IgD-negative memory B cell (primary cell): ENCODE measurements around the gene KRTAP10-11. TPM values are rescaled to one million over a fixed set of nuclear protein-coding genes. Genes with fewer than 3 reads are reported as not detected.
"Not testable (repeated sequence)": the region's sequence is repeated elsewhere in the genome, so short reads cannot be mapped to it uniquely, and the experiment has no call there.

Experiments
- H3K27ac Mint-ChIP-seq, 3 donors: one replicate each; pipeline ENCODE4 v1.8.0; 2020 to 2022; ENCODE audit warnings: mild to moderate bottlenecking in 3 of 3, mixed read lengths in 3 of 3, moderate library complexity in 1 of 3
- H3K27me3 Mint-ChIP-seq: one replicate; pipeline ENCODE4 v1.8.0; 2021; ENCODE audit warnings: mixed read lengths
- H3K36me3 Mint-ChIP-seq: one replicate; pipeline ENCODE4 v1.8.0; 2020; ENCODE audit warnings: mild to moderate bottlenecking, mixed read lengths
- H3K4me1 Mint-ChIP-seq, 3 donors: one replicate each; pipeline ENCODE4 v1.8.0; 2020 to 2022; ENCODE audit warnings: mixed read lengths in 3 of 3, mild to moderate bottlenecking in 1 of 3
- H3K4me3 Mint-ChIP-seq, 4 donors: one replicate each; pipeline ENCODE4 v1.8.0; 2020 to 2022; ENCODE audit warnings: mild to moderate bottlenecking in 4 of 4, mixed read lengths in 4 of 4, moderate library complexity in 3 of 4
- H3K9me3 Mint-ChIP-seq, 3 donors: one replicate each; pipeline ENCODE4 v1.8.0; 2020 to 2021; ENCODE audit warnings: mixed read lengths in 3 of 3, mild to moderate bottlenecking in 1 of 3
- polyA plus RNA-seq: library from polyadenylated mRNA; unstranded; fragments of 300-500 nt; fragmentation: Illumina TruSeq; gene quantifications from one replicate; pipeline ENCODE4 v1.2.3, GENCODE V29; 2021

KRTAP10-11 gene
- polyA plus RNA-seq, 1 donor from 2014 or later: not detected

GRCh38 chr21:44657635-44658540 lies 11.7 kb downstream of the KRTAP10-11 start, which contains the start of gene KRTAP12-3:
KRTAP12-3 (plus strand) TSS chr21:44657932; CDS start chr21:44657980, 48 bp downstream.
- H3K36me3 Mint-ChIP-seq: peaks cover 5% of the 10 kb centered on the region
- H3K9me3 Mint-ChIP-seq: peaks cover 7 to 24% (median 17%) of the 10 kb centered on the region in 3 donors
- peak within 1 kb of the TSS; percentile 25 to 86 (median 60) for H3K4me3 Mint-ChIP-seq
- H3K27me3 Mint-ChIP-seq: peaks cover 20% of the 10 kb centered on the region
- H3K27ac Mint-ChIP-seq: peak within 1 kb of the TSS; percentile 61 to 91 (median 72)
- H3K4me1 Mint-ChIP-seq: peaks cover 8 to 12% (median 10%) of the 10 kb centered on the region in 3 donors

GRCh38 chr21:44658541-44658910 lies 12.3 kb downstream of the KRTAP10-11 start:
- Mint-ChIP-seq H3K27me3 (peaks cover 20% of the 10 kb centered on the region), H3K27ac (peak overlapping the region in 1 of 3 donors; percentile 43), H3K36me3 (peaks cover 5% of the 10 kb centered on the region), H3K4me1 (peaks cover 8 to 12% (median 10%) of the 10 kb centered on the region in 3 donors), H3K4me3 (peak overlapping the region in 1 of 4 donors; percentile 27), H3K9me3 (peaks cover 7 to 25% (median 17%) of the 10 kb centered on the region in 3 donors)

GRCh38 chr21:44658913-44659595 lies 12.8 kb downstream of the KRTAP10-11 start:
- Mint-ChIP-seq H3K9me3 (peaks cover 8 to 23% (median 20%) of the 10 kb centered on the region in 3 donors), H3K4me3 (peak overlapping the region in 1 of 4 donors; percentile 27), H3K27ac (peak overlapping the region in 1 of 3 donors; percentile 43), H3K36me3 (peaks cover 5% of the 10 kb centered on the region), H3K4me1 (peaks cover 8 to 12% (median 10%) of the 10 kb centered on the region in 3 donors), H3K27me3 (peaks cover 20% of the 10 kb centered on the region)

- peak overlapping the region in 1 of 4 donors; percentile 30 for H3K4me3 Mint-ChIP-seq
- H3K36me3 Mint-ChIP-seq, H3K27ac Mint-ChIP-seq: not testable (repeated sequence)
- H3K27me3 Mint-ChIP-seq: peaks cover 26% of the 10 kb centered on the region
- H3K9me3 Mint-ChIP-seq: peaks cover 8 to 18% (median 15%) of the 10 kb centered on the region in 3 donors
- peaks cover 8 to 12% (median 10%) of the 10 kb centered on the region in 3 donors for H3K4me1 Mint-ChIP-seq
Observed at GRCh38 chr21:44661567-44661966, 15.4 kb downstream of the KRTAP10-11 start.

GRCh38 chr21:44664691-44665090 lies 18.5 kb downstream of the KRTAP10-11 start:
- no peak overlapping the region for H3K4me3 Mint-ChIP-seq
- peaks cover 18% of the 10 kb centered on the region for H3K27me3 Mint-ChIP-seq
- no peaks in the 10 kb centered on the region for H3K36me3 Mint-ChIP-seq
- H3K9me3 Mint-ChIP-seq: peaks cover 5 to 13% (median 10%) of the 10 kb centered on the region in 3 donors
- H3K4me1 Mint-ChIP-seq: no peaks in the 10 kb centered on the region
- no peak overlapping the region for H3K27ac Mint-ChIP-seq

GRCh38 chr21:44666401-44667320 lies 20.4 kb downstream of the KRTAP10-11 start, which contains the start of gene KRTAP12-2:
KRTAP12-2 (minus strand) TSS chr21:44666927; CDS start chr21:44666886, 41 bp downstream.
- no peak within 1 kb of the TSS for H3K4me3 Mint-ChIP-seq
- no peaks in the 10 kb centered on the region for H3K4me1 Mint-ChIP-seq
- H3K27ac Mint-ChIP-seq: no peak within 1 kb of the TSS
- peaks cover 1% of the 10 kb centered on the region for H3K36me3 Mint-ChIP-seq
- peaks cover 18% of the 10 kb centered on the region for H3K27me3 Mint-ChIP-seq
- H3K9me3 Mint-ChIP-seq: peaks cover 4 to 22% (median 14%) of the 10 kb centered on the region in 3 donors

GRCh38 chr21:44667612-44668011 lies 21.4 kb downstream of the KRTAP10-11 start:
- H3K9me3 Mint-ChIP-seq: peaks cover 2 to 26% (median 16%) of the 10 kb centered on the region in 3 donors

GRCh38 chr21:44670642-44671432 lies 24.6 kb downstream of the KRTAP10-11 start:
- Mint-ChIP-seq H3K36me3 (peaks cover 4% of the 10 kb centered on the region), H3K27ac (peak overlapping the region in 1 of 3 donors; percentile 47), H3K9me3 (peaks cover 2 to 35% (median 27%) of the 10 kb centered on the region in 3 donors), H3K27me3 (peaks cover 12% of the 10 kb centered on the region), H3K4me3 (no peak overlapping the region), H3K4me1 (no peaks in the 10 kb centered on the region)

More at GRCh38 chr21:44667612-44668011, 21.4 kb downstream of the KRTAP10-11 start:
- Mint-ChIP-seq H3K4me1 (no peaks in the 10 kb centered on the region), H3K4me3 (no peak overlapping the region), H3K27ac (no peak overlapping the region), H3K36me3 (peaks cover 1% of the 10 kb centered on the region), H3K27me3 (peaks cover 18% of the 10 kb centered on the region)

- Mint-ChIP-seq H3K4me1 (no peaks in the 10 kb centered on the region), H3K27ac (peak overlapping the region in 1 of 3 donors; percentile 59), H3K4me3 (no peak overlapping the region), H3K27me3 (peaks cover 16% of the 10 kb centered on the region), H3K36me3 (peaks cover 4% of the 10 kb centered on the region), H3K9me3 (peaks cover 2 to 33% (median 27%) of the 10 kb centered on the region in 3 donors)
Observed at GRCh38 chr21:44671911-44672310, 25.7 kb downstream of the KRTAP10-11 start.

GRCh38 chr21:44677881-44678280 lies 31.7 kb downstream of the KRTAP10-11 start:
- Mint-ChIP-seq H3K27ac (no peak overlapping the region), H3K4me3 (no peak overlapping the region), H3K36me3 (peaks cover 2% of the 10 kb centered on the region), H3K4me1 (no peaks in the 10 kb centered on the region), H3K9me3 (peaks cover 3 to 13% (median 13%) of the 10 kb centered on the region in 3 donors), H3K27me3 (peaks cover 12% of the 10 kb centered on the region)

- no peaks in the 10 kb centered on the region for H3K36me3 Mint-ChIP-seq
- peaks cover 0 to 2% (median 0%) of the 10 kb centered on the region in 3 donors for H3K4me1 Mint-ChIP-seq
- peaks cover 16% of the 10 kb centered on the region for H3K27me3 Mint-ChIP-seq
- H3K27ac Mint-ChIP-seq: no peak overlapping the region
- H3K9me3 Mint-ChIP-seq: peaks cover 0 to 2% (median 0%) of the 10 kb centered on the region in 3 donors
- no peak overlapping the region for H3K4me3 Mint-ChIP-seq
Observed at GRCh38 chr21:44681152-44681551, 34.9 kb downstream of the KRTAP10-11 start.

- Mint-ChIP-seq H3K27me3 (peaks cover 17% of the 10 kb centered on the region), H3K27ac (no peak within 1 kb of the TSS), H3K9me3 (peaks cover 0 to 2% (median 0%) of the 10 kb centered on the region in 3 donors), H3K36me3 (no peaks in the 10 kb centered on the region), H3K4me3 (peak within 1 kb of the TSS in 1 of 4 donors; percentile 30), H3K4me1 (peaks cover 0 to 2% (median 0%) of the 10 kb centered on the region in 3 donors)
Observed at GRCh38 chr21:44681861-44682579, 35.8 kb downstream of the KRTAP10-11 start, which contains the start of gene KRTAP12-1. KRTAP12-1 (minus strand) TSS chr21:44682163; CDS start chr21:44682123, 40 bp downstream.
